Testis (tissue), 3 donors: Measurements from ENCODE around the gene CLEC16A. TPM values are rescaled to one million over a fixed set of nuclear protein-coding genes. Genes with fewer than 3 reads are reported as not detected.

ENCODE experiments used
- DNase-seq: peaks from one replicate; pipeline ENCODE4 v3.0.0-alpha.2; 2019
- H3K27ac ChIP-seq, 2 donors: fragments of 200-600 bp; sonication (generic); one replicate each; pipeline ENCODE4 v1.5.1; 2019
- H3K27me3 ChIP-seq: fragments of 200-600 bp; sonication (generic); one replicate; pipeline ENCODE4 v1.5.1; 2019
- H3K36me3 ChIP-seq: fragments of 200-600 bp; sonication (generic); one replicate; pipeline ENCODE4 v1.5.1; 2017; ENCODE audit warnings: low read depth; ENCODE audit errors: missing control alignments
- H3K4me1 ChIP-seq: fragments of 200-600 bp; sonication (generic); one replicate; pipeline ENCODE4 v1.5.1; 2019
- H3K4me3 ChIP-seq, 2 donors: fragments of 200-600 bp; sonication (generic); one replicate each; pipeline ENCODE4 v1.5.1; 2017 to 2019
- H3K9me3 ChIP-seq: fragments of 200-600 bp; sonication (generic); one replicate; pipeline ENCODE4 v1.5.1; 2017
- CTCF ChIP-seq, 3 experiments: fragments of 450-650 bp in 2 of 3; fragments of 200-600 bp in 1 of 3; sonication (generic) in 1 of 3; IDR thresholded peaks; one replicate each; pipeline ENCODE4 v1.5.1; 2016 to 2019; ENCODE audit warnings: antibody characterized with exemption in 3 of 3, mild to moderate bottlenecking in 2 of 3, moderate library complexity in 1 of 3
- POLR2A ChIP-seq: fragments of 450-650 bp; IDR thresholded peaks from one replicate; pipeline ENCODE4 v1.6.1; 2017; ENCODE audit warnings: antibody characterized with exemption, mild to moderate bottlenecking, moderate library complexity
- WGBS, 2 donors: methylation state at CpG; one replicate each; pipeline ENCODE4 v1.1.5; 2018; 5-methylcytosine and 5-hydroxymethylcytosine counted together
- intact Hi-C: fragments of 100-400 bp; cut with DNase I; formaldehyde crosslinking; loops from one replicate; pipeline ENCODE4 v1.15.1; 2023; ENCODE audit warnings: low total_unique reads
- polyA plus RNA-seq: library from polyadenylated mRNA; stranded (reverse); fragments of 350-450 nt; fragmentation: Illumina TruSeq; extraction: RNeasy Lipid Tissue Mini Kit (QIAGEN cat#74804); gene quantifications from one replicate; pipeline ENCODE4 v1.2.3, GENCODE V29; 2014; ENCODE audit warnings: low read depth, low replicate concordance; ENCODE audit not compliant: insufficient read depth
- total RNA-seq, 2 donors: library from RNA; depleted of rRNA; stranded (reverse); fragments of >200 nt; gene quantifications; one replicate each; pipeline ENCODE4 v1.2.3, GENCODE V29; 2016

The CLEC16A gene
- total and polyA plus RNA-seq, 3 donors from 2014 or later, result 93.9 to 126 (median 122) TPM

GRCh38 chr16:11029948-11030347, 85.6 kb downstream of the CLEC16A start:
- no peaks in the 10 kb centered on the region for H3K27me3 ChIP-seq
- intact Hi-C loops, result no loop called here
- H3K36me3 ChIP-seq, result no peaks in the 10 kb centered on the region
- H3K27ac ChIP-seq, result no peak overlapping the region
- TF ChIP-seq CTCF (IDR thresholded peaks at IDR 0.05), result no peak
- TF ChIP-seq POLR2A, result no peak
- H3K9me3 ChIP-seq, result no peaks in the 10 kb centered on the region
- H3K4me1 ChIP-seq, result peaks cover 20% of the 10 kb centered on the region
- no peak overlapping the region for H3K4me3 ChIP-seq
- DNase-seq, result no peak

GRCh38 chr16:11030990-11031510, 86.7 kb downstream of the CLEC16A start:
- peak; percentile 88 for DNase-seq
- whole genome bisulfite sequencing, 2 donors, result 79 to 95% methylated on average over 7 of the region's 7 CpGs
- H3K36me3 ChIP-seq, result no peaks in the 10 kb centered on the region
- H3K4me3 ChIP-seq, result no peak overlapping the region
- no peak overlapping the region for H3K27ac ChIP-seq
- TF ChIP-seq CTCF (IDR thresholded peaks at IDR 0.05) (no peak), POLR2A (no peak)
- no peaks in the 10 kb centered on the region for H3K27me3 ChIP-seq
- H3K9me3 ChIP-seq, result no peaks in the 10 kb centered on the region
- intact Hi-C loops, result no loop called here
- peaks cover 20% of the 10 kb centered on the region for H3K4me1 ChIP-seq

GRCh38 chr16:11032000-11032921, 87.9 kb downstream of the CLEC16A start:
- no peaks in the 10 kb centered on the region for H3K9me3 ChIP-seq
- no peaks in the 10 kb centered on the region for H3K36me3 ChIP-seq
- 69 to 73% methylated on average over 12 to 16 of the region's 16 CpGs for WGBS, 2 donors
- peak; percentile 75 for DNase-seq
- no peaks in the 10 kb centered on the region for H3K27me3 ChIP-seq
- H3K27ac ChIP-seq, result peak overlapping the region; percentile 26 to 61
- H3K4me1 ChIP-seq, result peaks cover 20% of the 10 kb centered on the region
- intact Hi-C loops, result no loop called here
- H3K4me3 ChIP-seq, result no peak overlapping the region
- TF ChIP-seq POLR2A, result no peak
- TF ChIP-seq CTCF (IDR thresholded peaks at IDR 0.05), result no peak

- 27 to 30% methylated on average over 7 of the region's 7 CpGs for WGBS, 2 donors
- H3K36me3 ChIP-seq, result no peaks in the 10 kb centered on the region
- H3K27me3 ChIP-seq, result no peaks in the 10 kb centered on the region
- peaks cover 22% of the 10 kb centered on the region for H3K4me1 ChIP-seq
- H3K27ac ChIP-seq, result peak overlapping the region; percentile 26 to 61
- peak; percentile 75 for DNase-seq
- H3K9me3 ChIP-seq, result no peaks in the 10 kb centered on the region
- intact Hi-C loops, result no loop called here
- H3K4me3 ChIP-seq, result no peak overlapping the region
- TF ChIP-seq CTCF (IDR thresholded peaks at IDR 0.05) (no peak), POLR2A (no peak)
Measured at GRCh38 chr16:11032922-11033291, 88.5 kb downstream of the CLEC16A start.
